Glutamatergic neuron (in vitro differentiated cells): ENCODE measurements around the gene SMAD6. TPM values are rescaled to one million over a fixed set of nuclear protein-coding genes. Genes with fewer than 3 reads are reported as not detected.

Source experiments
- DNase-seq: peaks from one replicate; pipeline ENCODE4 v3.0.0; 2022
- H3K27ac Mint-ChIP-seq: one replicate; pipeline ENCODE4 v1.8.0; 2020; ENCODE audit warnings: mild to moderate bottlenecking, mixed read lengths, inconsistent platforms; ENCODE audit not compliant: unreplicated experiment
- H3K27me3 Mint-ChIP-seq: one replicate; pipeline ENCODE4 v1.8.0; 2020; ENCODE audit warnings: mild to moderate bottlenecking, moderate library complexity, mixed read lengths, inconsistent platforms; ENCODE audit not compliant: unreplicated experiment
- H3K36me3 Mint-ChIP-seq: one replicate; pipeline ENCODE4 v1.8.0; 2020; ENCODE audit warnings: mild to moderate bottlenecking, mixed read lengths, inconsistent platforms; ENCODE audit not compliant: unreplicated experiment
- H3K4me1 Mint-ChIP-seq: one replicate; pipeline ENCODE4 v1.8.0; 2020; ENCODE audit warnings: mild to moderate bottlenecking, low read depth, mixed read lengths, inconsistent platforms; ENCODE audit not compliant: unreplicated experiment
- H3K4me3 Mint-ChIP-seq: one replicate; pipeline ENCODE4 v1.8.0; 2020; ENCODE audit warnings: mild to moderate bottlenecking, mixed read lengths, inconsistent platforms; ENCODE audit not compliant: unreplicated experiment
- H3K9me3 Mint-ChIP-seq: one replicate; pipeline ENCODE4 v1.8.0; 2020; ENCODE audit warnings: mild to moderate bottlenecking, moderate library complexity, mixed read lengths, inconsistent platforms; ENCODE audit not compliant: unreplicated experiment
- total RNA-seq: library from RNA; stranded (reverse); fragmentation: NEBNext Ultra II Directional; extraction: Animal tissue kit (Norgen Biotek cat#: 25700); gene quantifications from one replicate; pipeline ENCODE4 v1.2.1, GENCODE V29; 2021; ENCODE audit not compliant: unreplicated experiment
- TF ChIP-seq, protein P1 (sequence below): fragments of 200-600 bp; sonication (generic); IDR thresholded peaks from one replicate; pipeline ENCODE4 v1.5.0; 2021; ENCODE audit not compliant: partially characterized antibody, unreplicated experiment

The SMAD6 gene
- total RNA-seq, 1 donor from 2014 or later, result 0.83 TPM

DNA sequence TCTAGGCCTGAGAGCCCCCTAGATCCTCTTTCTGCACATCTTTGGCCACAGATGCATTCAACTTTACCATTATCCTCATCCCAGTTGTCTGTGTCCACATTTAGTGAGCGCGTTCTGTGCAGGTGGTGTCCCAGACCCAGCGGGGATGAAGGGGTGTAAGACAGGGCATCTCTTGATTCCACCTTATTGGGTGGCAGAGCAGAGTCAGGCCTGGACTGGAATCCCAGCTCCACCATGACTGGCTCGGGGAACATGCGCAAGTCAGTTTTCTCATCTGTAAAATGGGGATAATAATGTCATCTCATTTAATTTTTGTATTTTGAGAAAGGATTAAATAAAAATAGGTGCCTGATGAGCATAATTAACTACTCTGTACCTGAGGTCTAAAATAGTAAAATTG is 7.8 kb downstream of the SMAD6 start:
- TF ChIP-seq, protein P1, sequence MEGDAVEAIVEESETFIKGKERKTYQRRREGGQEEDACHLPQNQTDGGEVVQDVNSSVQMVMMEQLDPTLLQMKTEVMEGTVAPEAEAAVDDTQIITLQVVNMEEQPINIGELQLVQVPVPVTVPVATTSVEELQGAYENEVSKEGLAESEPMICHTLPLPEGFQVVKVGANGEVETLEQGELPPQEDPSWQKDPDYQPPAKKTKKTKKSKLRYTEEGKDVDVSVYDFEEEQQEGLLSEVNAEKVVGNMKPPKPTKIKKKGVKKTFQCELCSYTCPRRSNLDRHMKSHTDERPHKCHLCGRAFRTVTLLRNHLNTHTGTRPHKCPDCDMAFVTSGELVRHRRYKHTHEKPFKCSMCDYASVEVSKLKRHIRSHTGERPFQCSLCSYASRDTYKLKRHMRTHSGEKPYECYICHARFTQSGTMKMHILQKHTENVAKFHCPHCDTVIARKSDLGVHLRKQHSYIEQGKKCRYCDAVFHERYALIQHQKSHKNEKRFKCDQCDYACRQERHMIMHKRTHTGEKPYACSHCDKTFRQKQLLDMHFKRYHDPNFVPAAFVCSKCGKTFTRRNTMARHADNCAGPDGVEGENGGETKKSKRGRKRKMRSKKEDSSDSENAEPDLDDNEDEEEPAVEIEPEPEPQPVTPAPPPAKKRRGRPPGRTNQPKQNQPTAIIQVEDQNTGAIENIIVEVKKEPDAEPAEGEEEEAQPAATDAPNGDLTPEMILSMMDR, result no peak
- no peaks in the 10 kb centered on the region for H3K9me3 Mint-ChIP-seq
- H3K4me1 Mint-ChIP-seq, result peaks cover 1% of the 10 kb centered on the region
- H3K4me3 Mint-ChIP-seq, result no peak overlapping the region
- no peak overlapping the region for H3K27ac Mint-ChIP-seq
- no peak for DNase-seq
- H3K27me3 Mint-ChIP-seq, result no peaks in the 10 kb centered on the region
- H3K36me3 Mint-ChIP-seq, result no peaks in the 10 kb centered on the region

GRCh38 chr15:66711260-66711659 is 9.2 kb downstream of the SMAD6 start:
- TF ChIP-seq, protein P1, result no peak
- Mint-ChIP-seq H3K36me3 (no peaks in the 10 kb centered on the region), H3K4me3 (no peak overlapping the region), H3K9me3 (no peaks in the 10 kb centered on the region), H3K27me3 (no peaks in the 10 kb centered on the region), H3K27ac (no peak overlapping the region), H3K4me1 (peaks cover 1% of the 10 kb centered on the region)
- DNase-seq, result no peak

- DNase-seq, result no peak
- Mint-ChIP-seq H3K27me3 (no peaks in the 10 kb centered on the region), H3K9me3 (no peaks in the 10 kb centered on the region), H3K36me3 (no peaks in the 10 kb centered on the region), H3K4me1 (peaks cover 1% of the 10 kb centered on the region), H3K4me3 (no peak overlapping the region), H3K27ac (no peak overlapping the region)
- TF ChIP-seq, protein P1, result no peak
These were observed 9.8 kb downstream of the SMAD6 start for GRCh38 chr15:66711862-66712261.

GRCh38 chr15:66713843-66714508 is 11.9 kb downstream of the SMAD6 start:
- H3K27ac Mint-ChIP-seq, result no peak overlapping the region

GRCh38 chr15:66714543-66714981 is 12.5 kb downstream of the SMAD6 start:
- TF ChIP-seq, protein P1, result no peak
- Mint-ChIP-seq H3K36me3 (no peaks in the 10 kb centered on the region), H3K9me3 (peaks cover 2% of the 10 kb centered on the region), H3K27ac (no peak overlapping the region), H3K4me3 (no peak overlapping the region), H3K4me1 (no peaks in the 10 kb centered on the region), H3K27me3 (peaks cover 3% of the 10 kb centered on the region)
- no peak for DNase-seq

More at GRCh38 chr15:66713843-66714508, 11.9 kb downstream of the SMAD6 start:
- TF ChIP-seq, protein P1, result no peak
- Mint-ChIP-seq H3K4me3 (no peak overlapping the region), H3K36me3 (no peaks in the 10 kb centered on the region), H3K4me1 (no peaks in the 10 kb centered on the region), H3K27me3 (peaks cover 2% of the 10 kb centered on the region), H3K9me3 (peaks cover 2% of the 10 kb centered on the region)
- no peak for DNase-seq
